Breast epithelium (tissue), 3 donors: ENCODE results near the gene AMER3.

Source experiments
- CTCF ChIP-seq, 3 donors: fragments of 450-650 bp; IDR thresholded peaks; one replicate each; pipeline ENCODE4 v1.5.1; 2016 to 2017; ENCODE audit warnings: antibody characterized with exemption in 3 of 3, mild to moderate bottlenecking in 3 of 3, moderate library complexity in 3 of 3
- POLR2A ChIP-seq: fragments of 450-650 bp; IDR thresholded peaks from one replicate; pipeline ENCODE4 v1.6.1; 2016; ENCODE audit warnings: antibody characterized with exemption, mild to moderate bottlenecking, moderate library complexity
- POLR2AphosphoS5 ChIP-seq, 3 donors: sonication (generic); formaldehyde crosslinking; IDR thresholded peaks; one replicate each; pipeline ENCODE4 v1.6.1; 2017; ENCODE audit warnings: antibody characterized with exemption in 3 of 3

- TF ChIP-seq CTCF (IDR thresholded peaks at IDR 0.05) (no peak), POLR2A (no peak), POLR2AphosphoS5 (IDR thresholded peaks at IDR 0.05) (no peak)
Measured at GRCh38 chr2:130744287-130745117, 10.8 kb upstream of the AMER3 start.
